ENCODE measurements around the gene AOAH.

DNA sequence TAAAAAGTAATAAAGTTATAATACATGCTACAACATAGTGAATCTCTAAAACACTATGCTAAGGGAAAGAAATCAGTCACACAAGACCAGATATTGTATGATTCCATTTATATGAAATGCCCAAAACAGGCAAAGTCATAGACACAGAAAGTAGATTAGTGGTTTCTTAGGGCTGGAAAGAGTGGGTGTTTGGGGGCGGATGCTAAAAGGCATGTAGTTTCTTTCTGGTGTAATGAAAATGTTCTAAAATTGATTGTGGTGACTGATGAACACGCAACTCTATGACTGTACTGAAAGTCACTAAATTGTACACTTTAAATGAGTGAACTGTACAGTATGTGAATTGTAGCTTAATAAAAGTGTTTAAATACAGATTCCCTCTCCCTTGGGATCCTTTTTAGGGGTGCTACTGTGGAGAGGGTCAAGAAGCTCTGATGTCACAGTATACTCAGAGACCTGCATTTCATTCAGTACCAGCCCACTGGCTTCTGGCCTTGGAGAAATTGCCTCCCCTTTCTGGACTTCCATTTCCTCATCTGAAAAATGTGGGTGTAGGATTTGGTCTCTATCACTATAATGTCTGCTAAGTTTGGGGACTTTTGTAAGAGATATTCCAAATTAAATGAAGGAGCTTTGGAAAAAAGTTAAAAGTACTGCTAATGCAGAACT, 46.4 kb downstream of the AOAH start:
- TF ChIP-seq, protein P1, sequence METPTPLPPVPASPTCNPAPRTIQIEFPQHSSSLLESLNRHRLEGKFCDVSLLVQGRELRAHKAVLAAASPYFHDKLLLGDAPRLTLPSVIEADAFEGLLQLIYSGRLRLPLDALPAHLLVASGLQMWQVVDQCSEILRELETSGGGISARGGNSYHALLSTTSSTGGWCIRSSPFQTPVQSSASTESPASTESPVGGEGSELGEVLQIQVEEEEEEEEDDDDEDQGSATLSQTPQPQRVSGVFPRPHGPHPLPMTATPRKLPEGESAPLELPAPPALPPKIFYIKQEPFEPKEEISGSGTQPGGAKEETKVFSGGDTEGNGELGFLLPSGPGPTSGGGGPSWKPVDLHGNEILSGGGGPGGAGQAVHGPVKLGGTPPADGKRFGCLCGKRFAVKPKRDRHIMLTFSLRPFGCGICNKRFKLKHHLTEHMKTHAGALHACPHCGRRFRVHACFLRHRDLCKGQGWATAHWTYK (CRISPR knock-in tag; IDR thresholded peaks at IDR 0.05), result no peak
- TF ChIP-seq EHMT2 (IDR thresholded peaks at IDR 0.05), result no peak
- TF ChIP-seq FOXJ3 (CRISPR knock-in tag; IDR thresholded peaks at IDR 0.05), result no peak
- no peak for TF ChIP-seq KDM1A (IDR thresholded peaks at IDR 0.05)
- TF ChIP-seq, protein P2, sequence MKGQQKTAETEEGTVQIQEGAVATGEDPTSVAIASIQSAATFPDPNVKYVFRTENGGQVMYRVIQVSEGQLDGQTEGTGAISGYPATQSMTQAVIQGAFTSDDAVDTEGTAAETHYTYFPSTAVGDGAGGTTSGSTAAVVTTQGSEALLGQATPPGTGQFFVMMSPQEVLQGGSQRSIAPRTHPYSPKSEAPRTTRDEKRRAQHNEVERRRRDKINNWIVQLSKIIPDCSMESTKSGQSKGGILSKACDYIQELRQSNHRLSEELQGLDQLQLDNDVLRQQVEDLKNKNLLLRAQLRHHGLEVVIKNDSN (CRISPR knock-in tag; IDR thresholded peaks at IDR 0.05), result no peak
- TF ChIP-seq, protein P3, sequence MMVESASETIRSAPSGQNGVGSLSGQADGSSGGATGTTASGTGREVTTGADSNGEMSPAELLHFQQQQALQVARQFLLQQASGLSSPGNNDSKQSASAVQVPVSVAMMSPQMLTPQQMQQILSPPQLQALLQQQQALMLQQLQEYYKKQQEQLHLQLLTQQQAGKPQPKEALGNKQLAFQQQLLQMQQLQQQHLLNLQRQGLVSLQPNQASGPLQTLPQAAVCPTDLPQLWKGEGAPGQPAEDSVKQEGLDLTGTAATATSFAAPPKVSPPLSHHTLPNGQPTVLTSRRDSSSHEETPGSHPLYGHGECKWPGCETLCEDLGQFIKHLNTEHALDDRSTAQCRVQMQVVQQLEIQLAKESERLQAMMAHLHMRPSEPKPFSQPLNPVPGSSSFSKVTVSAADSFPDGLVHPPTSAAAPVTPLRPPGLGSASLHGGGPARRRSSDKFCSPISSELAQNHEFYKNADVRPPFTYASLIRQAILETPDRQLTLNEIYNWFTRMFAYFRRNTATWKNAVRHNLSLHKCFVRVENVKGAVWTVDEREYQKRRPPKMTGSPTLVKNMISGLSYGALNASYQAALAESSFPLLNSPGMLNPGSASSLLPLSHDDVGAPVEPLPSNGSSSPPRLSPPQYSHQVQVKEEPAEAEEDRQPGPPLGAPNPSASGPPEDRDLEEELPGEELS (CRISPR knock-in tag; IDR thresholded peaks at IDR 0.05; ENCODE audit: borderline replicate concordance), result no peak
- TF ChIP-seq RBM17 (IDR thresholded peaks at IDR 0.05; ENCODE audit: borderline replicate concordance, low read depth, low read length), result no peak
